Activated CD4-positive, CD25-positive, alpha-beta regulatory T cell (primary cell): ENCODE data around the gene KANSL2.
"Not testable (repeated sequence)": the region's sequence is repeated elsewhere in the genome, so short reads cannot be mapped to it uniquely, and the experiment has no call there.

Experiments used
- DNase-seq, 4 experiments: peaks; one replicate each; lab custom pipeline; 2025; lab: John Stamatoyannopoulos, UW

Gene KANSL2

GRCh38 chr12:48681710-48682532 lies at the start of gene KANSL2:
TSS of gene KANSL2 (minus strand) at chr12:48682238. CDS start at chr12:48681632, 606 bp downstream.
- DNase-seq = peak; percentile 88 to 92 (median 92)

- DNase-seq = no peak
These were observed 46.8 kb upstream of the KANSL2 start for GRCh38 chr12:48728807-48729206.

DNA sequence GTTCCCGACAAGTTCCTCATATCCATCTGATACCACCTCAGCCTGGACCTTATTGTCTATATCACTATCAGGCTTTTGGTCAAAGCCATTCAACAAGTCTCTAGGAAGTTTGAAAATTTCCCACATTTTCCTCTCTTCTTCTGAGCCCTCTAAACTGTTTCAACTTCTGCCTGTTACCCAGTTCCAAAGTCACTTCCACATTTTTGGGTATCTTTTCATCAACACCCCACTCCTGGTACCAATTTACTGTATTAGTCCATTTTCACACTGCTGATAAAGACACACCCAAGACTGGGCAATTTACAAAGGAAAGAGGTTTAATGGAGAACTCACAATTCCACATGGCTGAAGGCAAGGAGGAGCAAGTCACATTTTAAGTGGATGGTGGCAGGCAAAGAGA lies 38.7 kb upstream of the KANSL2 start:
- not testable (repeated sequence) for DNase-seq

GRCh38 chr12:48720171-48720570 lies 38.1 kb upstream of the KANSL2 start:
- DNase-seq = not testable (repeated sequence)

DNA sequence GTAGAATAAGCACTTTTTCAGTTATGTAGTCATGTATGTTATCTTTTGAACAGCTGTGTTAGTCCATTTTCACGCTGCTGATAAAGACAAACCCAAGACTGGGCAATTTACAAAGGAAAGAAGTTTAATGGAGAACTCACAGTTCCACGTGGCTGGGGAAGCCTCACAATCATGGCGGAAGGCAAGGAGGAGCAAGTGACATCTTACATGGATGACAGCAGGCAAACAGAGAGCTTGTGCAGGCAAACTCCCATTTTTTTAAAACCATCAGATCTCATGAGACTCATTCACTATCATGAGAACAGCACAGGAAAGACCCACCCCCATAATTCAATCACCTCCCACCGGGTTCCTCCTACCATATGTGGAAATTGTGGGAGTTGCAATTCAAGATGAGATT lies 37.0 kb upstream of the KANSL2 start:
- DNase-seq = not testable (repeated sequence)

- DNase-seq = no peak
These were observed 35.2 kb upstream of the KANSL2 start for GRCh38 chr12:48717252-48717695.

GRCh38 chr12:48716493-48717251 lies 34.6 kb upstream of the KANSL2 start, which contains the start of gene CCNT1:
TSS of gene CCNT1 (minus strand) at chr12:48716707. CDS start at chr12:48716675, 32 bp downstream.
- DNase-seq = peak; percentile 87 to 96 (median 94)

GRCh38 chr12:48716168-48716492 lies 34.1 kb upstream of the KANSL2 start:
- no peak for DNase-seq

DNA sequence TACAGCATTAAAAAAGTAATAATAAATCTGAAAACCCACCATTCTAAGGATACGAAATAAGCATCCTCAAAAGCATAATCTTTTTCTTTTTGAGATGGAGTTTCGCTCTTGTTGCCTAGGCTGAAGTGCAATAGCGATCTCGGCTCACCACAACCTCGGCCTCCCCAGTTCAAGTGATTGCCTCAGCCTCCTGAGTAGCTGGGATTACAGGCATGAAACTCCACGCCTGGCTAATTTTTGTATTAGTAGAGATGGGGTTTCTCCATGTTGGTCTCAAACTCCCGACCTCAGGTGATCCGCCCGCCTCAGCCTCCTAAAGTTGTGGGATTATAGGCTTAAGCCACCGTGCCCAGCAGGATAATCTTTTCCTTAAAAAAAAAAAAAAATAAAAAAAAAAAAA lies 30.2 kb upstream of the KANSL2 start:
- no peak for DNase-seq

DNA sequence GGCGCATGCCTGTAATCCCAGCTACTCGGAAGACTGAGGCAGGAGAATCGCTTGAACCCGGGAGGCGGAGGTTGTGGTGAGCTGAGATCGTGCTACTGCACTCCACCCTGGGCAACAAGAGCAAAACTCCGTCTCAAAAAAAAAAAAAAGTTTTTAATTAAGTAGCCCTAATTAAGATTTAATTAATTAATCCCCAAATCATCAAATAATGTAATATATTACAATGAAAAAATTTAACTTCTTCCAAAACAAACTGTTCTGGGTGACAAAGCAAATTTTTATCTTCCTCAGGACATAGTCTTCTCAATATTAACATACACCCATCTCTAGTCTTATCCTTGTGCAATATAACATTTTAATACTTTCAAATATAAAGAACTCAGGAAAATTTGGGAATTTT lies 16.8 kb upstream of the KANSL2 start:
- not testable (repeated sequence) for DNase-seq

- DNase-seq = no peak
These were observed 14.6 kb upstream of the KANSL2 start for GRCh38 chr12:48696626-48697025.

DNA sequence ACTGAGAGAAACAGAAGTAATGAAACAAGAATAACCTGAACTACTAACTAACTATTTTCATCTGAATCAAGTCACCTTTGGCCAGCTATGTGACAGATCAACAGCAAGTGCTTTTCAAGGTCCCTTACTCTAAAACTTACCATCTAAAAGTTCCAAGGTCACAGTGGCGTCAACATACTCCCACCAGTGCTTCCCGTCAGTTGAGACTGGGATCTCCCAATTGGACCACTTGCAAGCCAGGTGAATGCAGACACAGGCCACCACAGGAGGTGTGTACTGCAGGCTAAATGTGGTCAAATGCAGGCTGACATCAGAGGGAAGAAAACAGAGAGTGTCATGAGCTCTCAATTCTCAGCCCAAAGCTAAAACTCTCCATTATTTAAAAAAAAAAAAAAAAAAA lies 13.8 kb upstream of the KANSL2 start:
- DNase-seq = no peak

GRCh38 chr12:48694038-48694437 lies 12.0 kb upstream of the KANSL2 start:
- DNase-seq = no peak

GRCh38 chr12:48693572-48693971 lies 11.5 kb upstream of the KANSL2 start:
- no peak for DNase-seq

DNA sequence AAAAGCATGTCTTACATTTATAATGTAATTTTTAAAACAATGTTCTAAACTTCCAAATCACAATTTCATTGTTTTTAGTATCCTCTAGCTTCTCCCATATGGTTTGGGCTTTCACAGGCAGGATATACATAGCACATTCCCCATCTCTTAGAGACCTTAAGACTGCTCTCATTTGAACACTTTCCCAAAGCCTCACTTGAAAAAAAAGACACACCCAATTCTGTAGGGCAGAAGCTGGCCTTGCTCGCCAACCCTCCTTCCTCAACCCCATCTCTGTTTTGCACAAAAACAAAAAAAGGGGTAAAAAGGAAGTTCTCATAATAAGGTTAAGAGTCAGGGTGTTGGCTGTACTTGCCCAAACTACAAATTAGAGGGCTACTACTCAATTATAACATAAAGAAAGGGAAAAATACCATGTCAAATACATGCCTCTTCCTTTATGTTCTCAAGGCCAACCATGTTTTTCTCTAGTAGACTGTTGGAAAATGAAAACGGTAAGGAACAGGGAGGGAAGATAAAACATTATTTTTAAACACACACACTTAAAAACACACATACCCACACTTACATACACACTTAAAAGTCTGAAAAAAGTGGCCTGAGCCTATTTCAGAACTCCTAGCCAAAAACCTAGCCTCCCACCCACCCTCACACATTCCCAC lies 9.9 kb upstream of the KANSL2 start:
- no peak for DNase-seq

GRCh38 chr12:48690990-48691389 lies 9.0 kb upstream of the KANSL2 start:
- DNase-seq = no peak

- no peak for DNase-seq
These were observed 8.4 kb upstream of the KANSL2 start for GRCh38 chr12:48690436-48690835.

GRCh38 chr12:48688836-48689235 lies 6.8 kb upstream of the KANSL2 start:
- DNase-seq = no peak

GRCh38 chr12:48687592-48687991 lies 5.6 kb upstream of the KANSL2 start:
- DNase-seq = no peak

DNA sequence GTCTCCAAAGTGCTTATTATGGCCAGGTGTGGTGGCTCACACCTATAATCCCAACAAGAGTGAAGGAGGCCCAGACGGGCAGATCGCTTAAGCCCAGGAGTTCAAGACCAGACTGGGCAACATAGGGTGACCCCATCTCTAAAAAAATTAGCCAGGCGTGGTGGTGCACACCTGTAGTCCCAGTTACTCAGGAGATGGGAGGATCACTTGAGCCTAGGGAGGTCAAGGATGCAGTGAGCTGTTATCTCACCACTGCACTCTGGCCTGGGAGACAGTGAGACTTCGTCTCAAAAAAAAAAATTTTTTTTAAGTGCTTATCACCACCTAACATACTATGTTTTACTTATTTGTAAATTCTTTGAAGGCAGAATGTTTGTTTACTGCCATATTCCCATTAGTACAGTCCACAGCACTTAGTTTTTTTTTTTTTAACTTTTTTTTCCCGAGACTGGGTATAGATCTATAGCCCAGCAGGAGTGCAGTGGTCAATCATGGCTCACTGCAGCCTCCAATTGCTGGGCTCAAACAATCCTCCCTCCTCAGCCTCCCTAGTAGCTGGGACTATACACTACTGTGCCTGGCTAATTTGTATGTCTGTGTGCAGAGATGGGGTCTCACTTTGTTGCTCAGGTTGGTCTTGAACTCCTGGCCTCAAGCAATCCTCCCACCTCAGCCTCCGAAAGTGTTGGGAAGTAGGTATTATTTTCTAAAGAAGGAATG lies 4.7 kb upstream of the KANSL2 start:
- DNase-seq = no peak

GRCh38 chr12:48686037-48686595 lies 4.1 kb upstream of the KANSL2 start:
- no peak for DNase-seq

DNA sequence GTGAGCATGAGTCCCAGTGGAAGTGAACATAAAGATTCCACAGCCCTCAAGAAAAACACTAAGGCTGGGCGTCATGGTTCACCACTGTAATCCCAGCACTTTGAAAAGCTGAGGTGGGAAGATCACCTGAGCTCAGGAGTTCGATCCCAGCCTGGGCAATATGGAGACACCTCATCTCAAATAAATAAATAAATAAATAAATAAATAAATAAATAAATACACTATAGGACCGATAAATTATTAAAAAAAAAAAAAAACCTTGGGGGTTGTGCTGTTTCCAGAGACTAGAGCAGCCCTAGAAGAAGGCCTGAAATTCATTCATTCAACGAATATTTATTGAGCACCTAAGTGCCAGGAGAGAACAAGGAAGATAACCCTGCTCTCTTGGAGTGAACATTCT lies 1.5 kb upstream of the KANSL2 start:
- DNase-seq = no peak
